Right atrium auricular region (tissue), 2 donors: ENCODE measurements around the gene ZNF28. TPM values are rescaled to one million over a fixed set of nuclear protein-coding genes. Genes with fewer than 3 reads are reported as not detected.

ENCODE experiments used
- total RNA-seq, 2 donors: library from RNA; depleted of rRNA; stranded (reverse); fragments of >200 nt; gene quantifications; one replicate each; pipeline ENCODE4 v1.1.0, GENCODE V29; 2016

ZNF28 gene
- total RNA-seq, 2 donors from 2014 or later, result 4.4 to 8.1 TPM

Other genes with a start within 250 kb of the ZNF28 start
- 10 to 100 TPM; 16.6 to 24.4 TPM for gene ZNF83, start 183.3 kb downstream of the ZNF28 start, total RNA-seq
- gene ZNF611, start 86.6 kb downstream of the ZNF28 start, total RNA-seq, result 1 to 10 TPM; 4.0 to 6.6 TPM
- 1 to 10 TPM; 1.3 to 2.4 TPM for gene ZNF600, start 34.8 kb downstream of the ZNF28 start, total RNA-seq
- 10 to 100 TPM in 1 of 2 donors, 1 to 10 TPM in 1; 7.1 to 13.8 TPM for gene ZNF468, start 36.0 kb upstream of the ZNF28 start, total RNA-seq
- 1 to 10 TPM; 5.3 to 9.3 TPM for gene ZNF320, start 76.0 kb upstream of the ZNF28 start, total RNA-seq
- gene ZNF888, start 101.8 kb upstream of the ZNF28 start, total RNA-seq, result 1 to 10 TPM in 1 of 2 donors, under 1 TPM in 1; 0.74 to 1.3 TPM
- gene ZNF816, start 141.2 kb upstream of the ZNF28 start, total RNA-seq, result 1 to 10 TPM; 3.9 to 5.5 TPM
- not detected for gene ERVV-1, start 192.3 kb upstream of the ZNF28 start, total RNA-seq
- not detected for gene ERVV-2, start 223.1 kb upstream of the ZNF28 start, total RNA-seq